ENCODE results near the gene BTBD9. TPM values are rescaled to one million over a fixed set of nuclear protein-coding genes. Genes with fewer than 3 reads are reported as not detected.

Gene BTBD9
- total and polyA plus RNA-seq, 4 experiments from 2014 or later: 5.2 to 40.4 (median 32.3) TPM

- Mint-ChIP-seq H3K9me3 (peaks cover 0 to 6% (median 0%) of the 10 kb centered on the region in 8 donors), H3K4me1 (peaks cover 7 to 10% (median 9%) of the 10 kb centered on the region in 4 donors), H3K4me3 (no peak overlapping the region), H3K36me3 (peaks cover 12 to 33% of the 10 kb centered on the region in 2 donors), H3K27ac (no peak overlapping the region), H3K27me3 (no peaks in the 10 kb centered on the region)
- Histone ChIP-seq H3K4me1 (ENCODE audit: insufficient read depth, low read length) (no peaks in the 10 kb centered on the region), H3K27me3 (ENCODE audit: insufficient read depth, low read length) (no peaks in the 10 kb centered on the region), H3K9me3 (ENCODE audit: control insufficient read depth in 1 of 2, low read length in 2 of 2) (no peaks in the 10 kb centered on the region), H3K4me3 (ENCODE audit: low read length in 2 of 2) (no peak overlapping the region), H3K36me3 (ENCODE audit: insufficient read depth, low read length) (no peaks in the 10 kb centered on the region), H3K27ac (ENCODE audit: low read depth, low read length) (no peak overlapping the region)
- no peak for DNase-seq
- CTCF ChIA-PET (ENCODE audit: partially characterized antibody): no interaction called here
- intact Hi-C loops (cut with micrococcal nuclease): no loop called here
- POLR2A ChIA-PET (ENCODE audit: partially characterized antibody): no interaction called here
These were observed 202.8 kb downstream of the BTBD9 start for GRCh38 chr6:38436726-38437465.

DNA sequence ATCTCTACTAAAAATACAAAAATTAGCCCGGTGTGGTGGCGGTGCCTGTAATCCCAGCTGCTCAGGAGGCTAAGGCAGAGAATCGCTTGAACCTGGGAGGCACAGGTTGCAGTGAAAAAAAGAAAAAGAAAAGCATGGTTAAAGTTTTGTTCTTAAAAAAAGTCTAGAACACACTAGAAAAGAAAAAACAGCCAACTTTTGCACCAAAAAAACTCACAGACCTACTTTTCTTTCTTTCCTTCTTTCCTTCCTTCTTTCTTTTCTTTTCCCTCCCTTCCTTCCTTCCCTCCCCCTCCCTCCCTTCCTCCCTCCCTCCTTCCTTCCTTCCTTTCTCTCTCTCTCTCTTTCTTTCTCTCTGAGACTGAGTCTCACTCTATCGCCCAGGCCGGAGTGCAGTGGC lies 204.4 kb downstream of the BTBD9 start:
- Histone ChIP-seq H3K27ac (ENCODE audit: low read depth, low read length) (no peak overlapping the region), H3K27me3 (ENCODE audit: insufficient read depth, low read length) (no peaks in the 10 kb centered on the region), H3K36me3 (ENCODE audit: insufficient read depth, low read length) (no peaks in the 10 kb centered on the region), H3K4me1 (ENCODE audit: insufficient read depth, low read length) (no peaks in the 10 kb centered on the region), H3K9me3 (ENCODE audit: control insufficient read depth in 1 of 2, low read length in 2 of 2) (no peaks in the 10 kb centered on the region), H3K4me3 (ENCODE audit: low read length in 2 of 2) (no peak overlapping the region)
- peaks cover 8 to 11% (median 10%) of the 10 kb centered on the region in 4 donors for H3K4me1 Mint-ChIP-seq
- no peak overlapping the region for H3K4me3 Mint-ChIP-seq
- H3K27me3 Mint-ChIP-seq: no peaks in the 10 kb centered on the region
- peaks cover 12 to 39% of the 10 kb centered on the region in 2 donors for H3K36me3 Mint-ChIP-seq
- peaks cover 0 to 6% (median 0%) of the 10 kb centered on the region in 8 donors for H3K9me3 Mint-ChIP-seq
- intact Hi-C loops (cut with micrococcal nuclease): no loop called here
- H3K27ac Mint-ChIP-seq: no peak overlapping the region
- DNase-seq: no peak
- ChIA-PET CTCF (ENCODE audit: partially characterized antibody) (no interaction called here), POLR2A (ENCODE audit: partially characterized antibody) (no interaction called here)

GRCh38 chr6:38434051-38434450 lies 205.7 kb downstream of the BTBD9 start:
- Mint-ChIP-seq H3K9me3 (peaks cover 0 to 6% (median 0%) of the 10 kb centered on the region in 8 donors), H3K36me3 (peaks cover 12 to 40% of the 10 kb centered on the region in 2 donors), H3K27ac (no peak overlapping the region), H3K27me3 (no peaks in the 10 kb centered on the region), H3K4me1 (peaks cover 10% of the 10 kb centered on the region in 4 donors), H3K4me3 (no peak overlapping the region)
- Histone ChIP-seq H3K4me3 (ENCODE audit: low read length in 2 of 2) (no peak overlapping the region), H3K4me1 (ENCODE audit: insufficient read depth, low read length) (no peaks in the 10 kb centered on the region), H3K27ac (ENCODE audit: low read depth, low read length) (no peak overlapping the region), H3K9me3 (ENCODE audit: control insufficient read depth in 1 of 2, low read length in 2 of 2) (no peaks in the 10 kb centered on the region), H3K36me3 (ENCODE audit: insufficient read depth, low read length) (no peaks in the 10 kb centered on the region), H3K27me3 (ENCODE audit: insufficient read depth, low read length) (no peaks in the 10 kb centered on the region)
- no peak for DNase-seq
- intact Hi-C loops (cut with micrococcal nuclease): no loop called here
- ChIA-PET POLR2A (ENCODE audit: partially characterized antibody) (no interaction called here), CTCF (ENCODE audit: partially characterized antibody) (no interaction called here)

DNA sequence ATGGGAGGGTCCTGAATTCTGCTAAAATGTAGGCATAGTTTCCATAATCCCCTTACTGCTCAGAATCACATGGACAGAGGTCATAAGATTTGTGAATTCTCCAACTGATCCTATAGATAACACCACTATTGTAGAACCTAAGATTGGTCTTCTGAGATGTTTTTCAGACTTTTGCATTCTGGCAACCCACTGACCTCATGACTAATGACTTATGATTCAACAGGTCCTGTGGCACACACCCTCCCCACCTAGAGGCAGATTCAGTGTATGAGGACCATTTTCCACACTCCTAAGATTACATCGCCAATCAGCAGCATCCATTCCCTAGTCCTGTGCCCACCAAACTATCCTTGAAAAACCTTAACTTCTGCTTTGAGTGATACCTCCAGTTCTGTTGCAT lies 207.2 kb downstream of the BTBD9 start:
- no peak overlapping the region for H3K27ac Mint-ChIP-seq

GRCh38 chr6:38432079-38432478 lies 207.7 kb downstream of the BTBD9 start:
- POLR2A ChIA-PET (ENCODE audit: partially characterized antibody): no interaction called here

More for the DNA sequence above, 207.2 kb downstream of the BTBD9 start:
- DNase-seq: no peak
- peaks cover 2 to 6% (median 4%) of the 10 kb centered on the region in 4 donors for H3K4me1 Mint-ChIP-seq
- no peaks in the 10 kb centered on the region for H3K36me3 ChIP-seq (ENCODE audit: insufficient read depth, low read length)
- H3K9me3 ChIP-seq (ENCODE audit: control insufficient read depth in 1 of 2, low read length in 2 of 2): no peaks in the 10 kb centered on the region
- peaks cover 12 to 43% of the 10 kb centered on the region in 2 donors for H3K36me3 Mint-ChIP-seq
- intact Hi-C loops (cut with micrococcal nuclease): no loop called here
- H3K4me1 ChIP-seq (ENCODE audit: insufficient read depth, low read length): no peaks in the 10 kb centered on the region
- H3K27ac ChIP-seq (ENCODE audit: low read depth, low read length): no peak overlapping the region
- POLR2A ChIA-PET (ENCODE audit: partially characterized antibody): no interaction called here
- no peaks in the 10 kb centered on the region for H3K27me3 Mint-ChIP-seq
- CTCF ChIA-PET (ENCODE audit: partially characterized antibody): no interaction called here
- no peaks in the 10 kb centered on the region for H3K27me3 ChIP-seq (ENCODE audit: insufficient read depth, low read length)
- peaks cover 0 to 6% (median 0%) of the 10 kb centered on the region in 8 donors for H3K9me3 Mint-ChIP-seq
- no peak overlapping the region for H3K4me3 Mint-ChIP-seq
- H3K4me3 ChIP-seq (ENCODE audit: low read length in 2 of 2): no peak overlapping the region

GRCh38 chr6:38429546-38429945 lies 210.2 kb downstream of the BTBD9 start:
- Mint-ChIP-seq H3K9me3 (peaks cover 0 to 6% (median 0%) of the 10 kb centered on the region in 8 donors), H3K27me3 (no peaks in the 10 kb centered on the region), H3K27ac (no peak overlapping the region), H3K4me1 (peaks cover 3 to 8% (median 5%) of the 10 kb centered on the region in 4 donors), H3K4me3 (no peak overlapping the region), H3K36me3 (peaks cover 17 to 44% of the 10 kb centered on the region in 2 donors)
- intact Hi-C loops (cut with micrococcal nuclease): no loop called here
- Histone ChIP-seq H3K4me3 (ENCODE audit: low read length in 2 of 2) (no peak overlapping the region), H3K9me3 (ENCODE audit: control insufficient read depth in 1 of 2, low read length in 2 of 2) (no peaks in the 10 kb centered on the region), H3K36me3 (ENCODE audit: insufficient read depth, low read length) (no peaks in the 10 kb centered on the region), H3K27ac (ENCODE audit: low read depth, low read length) (no peak overlapping the region), H3K4me1 (ENCODE audit: insufficient read depth, low read length) (no peaks in the 10 kb centered on the region), H3K27me3 (ENCODE audit: insufficient read depth, low read length) (no peaks in the 10 kb centered on the region)
- POLR2A ChIA-PET (ENCODE audit: partially characterized antibody): no interaction called here
- DNase-seq: no peak
- CTCF ChIA-PET (ENCODE audit: partially characterized antibody): no interaction called here

More at GRCh38 chr6:38432079-38432478, 207.7 kb downstream of the BTBD9 start:
- Mint-ChIP-seq H3K9me3 (peaks cover 0 to 6% (median 0%) of the 10 kb centered on the region in 8 donors), H3K4me3 (no peak overlapping the region), H3K27me3 (no peaks in the 10 kb centered on the region), H3K4me1 (peaks cover 0 to 5% (median 3%) of the 10 kb centered on the region in 4 donors), H3K27ac (peak overlapping the region in 1 of 7 donors; percentile 6), H3K36me3 (peaks cover 12 to 44% of the 10 kb centered on the region in 2 donors)
- no peak for DNase-seq
- no peaks in the 10 kb centered on the region for H3K36me3 ChIP-seq (ENCODE audit: insufficient read depth, low read length)
- H3K9me3 ChIP-seq (ENCODE audit: control insufficient read depth in 1 of 2, low read length in 2 of 2): no peaks in the 10 kb centered on the region
- CTCF ChIA-PET (ENCODE audit: partially characterized antibody): no interaction called here
- H3K4me3 ChIP-seq (ENCODE audit: low read length in 2 of 2): no peak overlapping the region
- intact Hi-C loops (cut with micrococcal nuclease): no loop called here
- no peaks in the 10 kb centered on the region for H3K27me3 ChIP-seq (ENCODE audit: insufficient read depth, low read length)
- H3K4me1 ChIP-seq (ENCODE audit: insufficient read depth, low read length): no peaks in the 10 kb centered on the region
- H3K27ac ChIP-seq (ENCODE audit: low read depth, low read length): no peak overlapping the region

- intact Hi-C loops (cut with micrococcal nuclease): no loop called here
- Histone ChIP-seq H3K36me3 (ENCODE audit: insufficient read depth, low read length) (no peaks in the 10 kb centered on the region), H3K4me1 (ENCODE audit: insufficient read depth, low read length) (no peaks in the 10 kb centered on the region), H3K4me3 (ENCODE audit: low read length in 2 of 2) (no peak overlapping the region), H3K27me3 (ENCODE audit: insufficient read depth, low read length) (no peaks in the 10 kb centered on the region), H3K27ac (ENCODE audit: low read depth, low read length) (no peak overlapping the region), H3K9me3 (ENCODE audit: control insufficient read depth in 1 of 2, low read length in 2 of 2) (no peaks in the 10 kb centered on the region)
- POLR2A ChIA-PET (ENCODE audit: partially characterized antibody): no interaction called here
- H3K9me3 Mint-ChIP-seq: peaks cover 0 to 4% (median 0%) of the 10 kb centered on the region in 8 donors
- H3K27me3 Mint-ChIP-seq: no peaks in the 10 kb centered on the region
- CTCF ChIA-PET (ENCODE audit: partially characterized antibody): no interaction called here
- no peak for DNase-seq
- H3K36me3 Mint-ChIP-seq: peaks cover 10 to 25% of the 10 kb centered on the region in 2 donors
- H3K4me1 Mint-ChIP-seq: peaks cover 3 to 8% (median 5%) of the 10 kb centered on the region in 4 donors
- no peak overlapping the region for H3K27ac Mint-ChIP-seq
- no peak overlapping the region for H3K4me3 Mint-ChIP-seq
These were observed 212.1 kb downstream of the BTBD9 start for GRCh38 chr6:38427492-38428210.

All from CD4-positive, alpha-beta memory T cell (primary cell).